Epithelial cell of umbilical artery (primary cell): ENCODE data around the gene HMCN2. TPM values are rescaled to one million over a fixed set of nuclear protein-coding genes. Genes with fewer than 3 reads are reported as not detected.

Source experiments
- total RNA-seq: library from RNA; depleted of rRNA; stranded (reverse); fragments of >200 nt; gene quantifications from 2 replicates; pipeline ENCODE4 v1.2.3, GENCODE V29; 2014

HMCN2 gene
- 0.15 and 0.32 TPM in 2 replicates for total RNA-seq

GRCh38 chr9:130265431-130266235 lies at the start of gene HMCN2:
Gene HMCN2 (plus strand): TSS chr9:130265760. CDS start chr9:130265879, 119 bp downstream.

GRCh38 chr9:130444565-130445221 lies 179.1 kb downstream of the HMCN2 start, which contains the start of gene ASS1:
Gene ASS1 (plus strand): TSS chr9:130444961. CDS start chr9:130452229, 7,268 bp downstream.

Other genes with a start within 250 kb of the HMCN2 start
- 26.3 and 32.7 TPM in 2 replicates for gene FNBP1, start 222.6 kb upstream of the HMCN2 start, total RNA-seq
- 26.6 and 29.5 TPM in 2 replicates for gene GPR107, start 211.9 kb upstream of the HMCN2 start, total RNA-seq
- 28.1 and 37.4 TPM in 2 replicates for gene NCS1, start 93.4 kb upstream of the HMCN2 start, total RNA-seq
- 2.6 and 5.9 TPM in 2 replicates for gene ASS1, start 179.2 kb downstream of the HMCN2 start, total RNA-seq